Hair follicular keratinocyte (primary cell): ENCODE data around the gene SLC25A42. TPM values are rescaled to one million over a fixed set of nuclear protein-coding genes. Genes with fewer than 3 reads are reported as not detected.

Experiments used
- total RNA-seq: library from RNA; depleted of rRNA; stranded (reverse); fragments of >200 nt; gene quantifications from 2 replicates; pipeline ENCODE4 v1.2.3, GENCODE V29; 2015

SLC25A42 gene
- total RNA-seq, result 0.99 and 2.8 TPM in 2 replicates

GRCh38 chr19:19063183-19064097 lies at the start of gene SLC25A42:
Gene SLC25A42 (plus strand): TSS chr19:19063994. CDS start chr19:19096125, 32,131 bp downstream.

GRCh38 chr19:19033426-19034203 lies 30.2 kb upstream of the SLC25A42 start, which contains the start of the genes ARMC6 and SUGP2:
Gene ARMC6 (plus strand): TSS chr19:19033603. CDS start chr19:19034210, 607 bp downstream.
Gene SUGP2 (minus strand): TSS chr19:19033517. CDS start chr19:19031071, 2,446 bp downstream.

GRCh38 chr19:19138109-19138981 lies 74.6 kb downstream of the SLC25A42 start, which contains the start of gene TMEM161A:
Gene TMEM161A (minus strand): TSS chr19:19138478. CDS start chr19:19138428, 50 bp downstream.

Other genes starting within 250 kb of the SLC25A42 start
- 51.6 and 56.0 TPM in 2 replicates for gene UPF1, start 232.0 kb upstream of the SLC25A42 start, total RNA-seq
- gene CERS1, start 167.8 kb upstream of the SLC25A42 start, total RNA-seq, result 0.31 TPM in 1 of 2 replicates, not detected in the other
- 384 and 460 TPM in 2 replicates for gene COPE, start 144.6 kb upstream of the SLC25A42 start, total RNA-seq
- 48.3 and 77.8 TPM in 2 replicates for gene DDX49, start 144.3 kb upstream of the SLC25A42 start, total RNA-seq
- 173 and 189 TPM in 2 replicates for gene HOMER3, start 122.8 kb upstream of the SLC25A42 start, total RNA-seq
- 17.4 and 19.0 TPM in 2 replicates for gene SUGP2, start 30.5 kb upstream of the SLC25A42 start, total RNA-seq
- 32.1 and 58.4 TPM in 2 replicates for gene ARMC6, start 30.4 kb upstream of the SLC25A42 start, total RNA-seq
- gene TMEM161A, start 74.5 kb downstream of the SLC25A42 start, total RNA-seq, result 31.7 and 34.8 TPM in 2 replicates
- gene MEF2B, start 106.3 kb downstream of the SLC25A42 start, total RNA-seq, result 0.11 TPM in 1 of 2 replicates, not detected in the other
- 12.7 and 15.9 TPM in 2 replicates for gene BORCS8, start 128.2 kb downstream of the SLC25A42 start, total RNA-seq
- gene RFXANK, start 128.3 kb downstream of the SLC25A42 start, total RNA-seq, result 76.4 and 79.7 TPM in 2 replicates
- 14.3 and 27.3 TPM in 2 replicates for gene NR2C2AP, start 139.4 kb downstream of the SLC25A42 start, total RNA-seq
- not detected in 2 replicates for gene NCAN, start 148.0 kb downstream of the SLC25A42 start, total RNA-seq
- gene TM6SF2, start 209.3 kb downstream of the SLC25A42 start, total RNA-seq, result not detected in 2 replicates